T-helper 1 cell treated with Interleukin-12 subunit alpha and Interleukin-12 subunit beta and Interleukin-4 antibody, amounts not matched to agents 30 μg/mL and 1 μg/mL, for 36 hours (primary cell): Measurements from ENCODE around the gene GALNS.

Experiments used
- H3K27ac Mint-ChIP-seq: one replicate; pipeline ENCODE4 v1.8.0; 2021; ENCODE audit warnings: mild to moderate bottlenecking, mixed read lengths
- H3K27me3 Mint-ChIP-seq: one replicate; pipeline ENCODE4 v1.8.0; 2021; ENCODE audit warnings: low read depth, mixed read lengths
- H3K36me3 Mint-ChIP-seq: one replicate; pipeline ENCODE4 v1.8.0; 2021; ENCODE audit warnings: low read depth, mixed read lengths
- H3K4me1 Mint-ChIP-seq: one replicate; pipeline ENCODE4 v1.8.0; 2021; ENCODE audit warnings: low read depth, mixed read lengths
- H3K4me3 Mint-ChIP-seq: one replicate; pipeline ENCODE4 v1.8.0; 2021; ENCODE audit warnings: mild to moderate bottlenecking, moderate library complexity, mixed read lengths
- H3K9me3 Mint-ChIP-seq: one replicate; pipeline ENCODE4 v1.8.0; 2021; ENCODE audit warnings: mixed read lengths

Gene GALNS

GRCh38 chr16:88809068-88809675 lies 47.6 kb downstream of the GALNS start:
- Mint-ChIP-seq H3K9me3 (no peaks in the 10 kb centered on the region), H3K27me3 (no peaks in the 10 kb centered on the region), H3K4me3 (peak overlapping the region; percentile 14), H3K4me1 (peaks cover 11% of the 10 kb centered on the region), H3K27ac (no peak overlapping the region), H3K36me3 (peaks cover 9% of the 10 kb centered on the region)

- Mint-ChIP-seq H3K27ac (no peak overlapping the region), H3K4me1 (peaks cover 11% of the 10 kb centered on the region), H3K27me3 (no peaks in the 10 kb centered on the region), H3K4me3 (peak overlapping the region; percentile 25), H3K9me3 (no peaks in the 10 kb centered on the region), H3K36me3 (peaks cover 9% of the 10 kb centered on the region)
These were observed 48.9 kb downstream of the GALNS start for GRCh38 chr16:88807626-88808453.

- no peak overlapping the region for H3K27ac Mint-ChIP-seq
- peaks cover 9% of the 10 kb centered on the region for H3K36me3 Mint-ChIP-seq
- no peaks in the 10 kb centered on the region for H3K9me3 Mint-ChIP-seq
- H3K27me3 Mint-ChIP-seq: no peaks in the 10 kb centered on the region
- H3K4me1 Mint-ChIP-seq: peaks cover 11% of the 10 kb centered on the region
- H3K4me3 Mint-ChIP-seq: no peak overlapping the region
These were observed 49.6 kb downstream of the GALNS start for GRCh38 chr16:88807142-88807625.

- Mint-ChIP-seq H3K9me3 (no peaks in the 10 kb centered on the region), H3K4me1 (peaks cover 11% of the 10 kb centered on the region), H3K4me3 (no peak overlapping the region), H3K36me3 (peaks cover 9% of the 10 kb centered on the region), H3K27ac (no peak overlapping the region), H3K27me3 (no peaks in the 10 kb centered on the region)
These were observed 50.1 kb downstream of the GALNS start for GRCh38 chr16:88806491-88807111.

GRCh38 chr16:88805887-88806393 lies 50.8 kb downstream of the GALNS start:
- H3K9me3 Mint-ChIP-seq: no peaks in the 10 kb centered on the region
- no peak overlapping the region for H3K4me3 Mint-ChIP-seq
- H3K27ac Mint-ChIP-seq: no peak overlapping the region
- peaks cover 11% of the 10 kb centered on the region for H3K4me1 Mint-ChIP-seq
- no peaks in the 10 kb centered on the region for H3K27me3 Mint-ChIP-seq
- H3K36me3 Mint-ChIP-seq: peaks cover 9% of the 10 kb centered on the region

- H3K9me3 Mint-ChIP-seq: no peaks in the 10 kb centered on the region
- no peaks in the 10 kb centered on the region for H3K27me3 Mint-ChIP-seq
- peaks cover 9% of the 10 kb centered on the region for H3K36me3 Mint-ChIP-seq
- no peak overlapping the region for H3K27ac Mint-ChIP-seq
- H3K4me1 Mint-ChIP-seq: peaks cover 14% of the 10 kb centered on the region
- no peak overlapping the region for H3K4me3 Mint-ChIP-seq
These were observed 51.4 kb downstream of the GALNS start for GRCh38 chr16:88805340-88805715.

GRCh38 chr16:88804552-88805339 lies 52.0 kb downstream of the GALNS start:
- Mint-ChIP-seq H3K4me1 (peaks cover 16% of the 10 kb centered on the region), H3K4me3 (peak overlapping the region; percentile 74)

GRCh38 chr16:88804173-88804551 lies 52.6 kb downstream of the GALNS start:
- H3K27ac Mint-ChIP-seq: peak overlapping the region; percentile 26
- no peaks in the 10 kb centered on the region for H3K27me3 Mint-ChIP-seq
- peak overlapping the region; percentile 74 for H3K4me3 Mint-ChIP-seq
- H3K9me3 Mint-ChIP-seq: no peaks in the 10 kb centered on the region
- peaks cover 12% of the 10 kb centered on the region for H3K4me1 Mint-ChIP-seq
- peaks cover 9% of the 10 kb centered on the region for H3K36me3 Mint-ChIP-seq

More at GRCh38 chr16:88804552-88805339, 52.0 kb downstream of the GALNS start:
- Mint-ChIP-seq H3K9me3 (no peaks in the 10 kb centered on the region), H3K36me3 (peaks cover 9% of the 10 kb centered on the region), H3K27ac (peak overlapping the region; percentile 26), H3K27me3 (no peaks in the 10 kb centered on the region)

- Mint-ChIP-seq H3K27me3 (no peaks in the 10 kb centered on the region), H3K36me3 (peaks cover 10% of the 10 kb centered on the region), H3K27ac (peak within 1 kb of the TSS; percentile 85), H3K9me3 (no peaks in the 10 kb centered on the region), H3K4me3 (peak within 1 kb of the TSS; percentile 80), H3K4me1 (peaks cover 10% of the 10 kb centered on the region)
These were observed 53.3 kb downstream of the GALNS start, which contains the start of gene CDT1 for GRCh38 chr16:88803264-88803987. CDT1 (plus strand) TSS chr16:88803789; CDS start chr16:88803832, 43 bp downstream.

- H3K9me3 Mint-ChIP-seq: no peaks in the 10 kb centered on the region
- H3K4me1 Mint-ChIP-seq: peaks cover 13% of the 10 kb centered on the region
- H3K27ac Mint-ChIP-seq: peak overlapping the region; percentile 17
- no peaks in the 10 kb centered on the region for H3K27me3 Mint-ChIP-seq
- H3K4me3 Mint-ChIP-seq: peak overlapping the region; percentile 26
- peaks cover 2% of the 10 kb centered on the region for H3K36me3 Mint-ChIP-seq
These were observed 56.5 kb downstream of the GALNS start for GRCh38 chr16:88800277-88800592.

GRCh38 chr16:88799569-88800276 lies 57.0 kb downstream of the GALNS start:
- peaks cover 2% of the 10 kb centered on the region for H3K36me3 Mint-ChIP-seq
- peak overlapping the region; percentile 17 for H3K27ac Mint-ChIP-seq
- no peaks in the 10 kb centered on the region for H3K27me3 Mint-ChIP-seq
- H3K4me1 Mint-ChIP-seq: peaks cover 18% of the 10 kb centered on the region
- H3K4me3 Mint-ChIP-seq: peak overlapping the region; percentile 26
- H3K9me3 Mint-ChIP-seq: no peaks in the 10 kb centered on the region

- no peak overlapping the region for H3K4me3 Mint-ChIP-seq
- peaks cover 21% of the 10 kb centered on the region for H3K4me1 Mint-ChIP-seq
- H3K27me3 Mint-ChIP-seq: no peaks in the 10 kb centered on the region
- no peaks in the 10 kb centered on the region for H3K9me3 Mint-ChIP-seq
- H3K27ac Mint-ChIP-seq: no peak overlapping the region
- peaks cover 2% of the 10 kb centered on the region for H3K36me3 Mint-ChIP-seq
These were observed 57.8 kb downstream of the GALNS start for GRCh38 chr16:88798772-88799455.

- H3K27ac Mint-ChIP-seq: no peak overlapping the region
- H3K4me3 Mint-ChIP-seq: no peak overlapping the region
- H3K9me3 Mint-ChIP-seq: no peaks in the 10 kb centered on the region
- H3K36me3 Mint-ChIP-seq: peaks cover 2% of the 10 kb centered on the region
- H3K4me1 Mint-ChIP-seq: peaks cover 26% of the 10 kb centered on the region
- no peaks in the 10 kb centered on the region for H3K27me3 Mint-ChIP-seq
These were observed 58.7 kb downstream of the GALNS start for GRCh38 chr16:88798073-88798472.
